Measurements from ENCODE around the gene TFEC.

Gene TFEC

GRCh38 chr7:116030651-116031276, at the start of gene TFEC:
TSS of gene TFEC (minus strand) at chr7:116030763. CDS start at chr7:115984441, 46,322 bp downstream.
- H3K27ac ChIP-seq: no peak within 1 kb of the TSS

GRCh38 chr7:116075351-116076145, 45.0 kb upstream of the TFEC start:
- Histone ChIP-seq H3K9ac (no peak overlapping the region), H3K9me3 (ENCODE audit: control insufficient read depth, low read length) (no peaks in the 10 kb centered on the region), H3K27me3 (ENCODE audit: control insufficient read depth, insufficient read depth, low read length) (no peaks in the 10 kb centered on the region), H3K79me2 (no peaks in the 10 kb centered on the region), H3K36me3 (ENCODE audit: control insufficient read depth, insufficient read depth, low read length) (no peaks in the 10 kb centered on the region), H3K4me1 (no peaks in the 10 kb centered on the region), H3K4me3 (ENCODE audit: low read depth, low read length) (no peak overlapping the region), H3K4me2 (ENCODE audit: low read length) (no peak overlapping the region), H2AFZ (no peak overlapping the region), H3K27ac (no peak overlapping the region)
- TF ChIP-seq CTCF (IDR thresholded peaks at IDR 0.05): no peak

More at GRCh38 chr7:116030651-116031276, at the start of gene TFEC:
- TF ChIP-seq CTCF (IDR thresholded peaks at IDR 0.05): no peak
- no peak within 1 kb of the TSS for H3K9ac ChIP-seq
- no peaks in the 10 kb centered on the region for H3K4me1 ChIP-seq
- no peak within 1 kb of the TSS for H3K4me2 ChIP-seq (ENCODE audit: low read length)
- no peaks in the 10 kb centered on the region for H3K9me3 ChIP-seq (ENCODE audit: control insufficient read depth, low read length)
- H2AFZ ChIP-seq: no peak within 1 kb of the TSS
- H3K36me3 ChIP-seq (ENCODE audit: control insufficient read depth, insufficient read depth, low read length): no peaks in the 10 kb centered on the region
- H3K79me2 ChIP-seq: no peaks in the 10 kb centered on the region
- H3K27me3 ChIP-seq (ENCODE audit: control insufficient read depth, insufficient read depth, low read length): no peaks in the 10 kb centered on the region
- no peak within 1 kb of the TSS for H3K4me3 ChIP-seq (ENCODE audit: low read depth, low read length)

- no peak overlapping the region for H3K9ac ChIP-seq
- H2AFZ ChIP-seq: no peak overlapping the region
- no peak for TF ChIP-seq CTCF (IDR thresholded peaks at IDR 0.05)
- H3K79me2 ChIP-seq: no peaks in the 10 kb centered on the region
- no peaks in the 10 kb centered on the region for H3K27me3 ChIP-seq (ENCODE audit: control insufficient read depth, insufficient read depth, low read length)
- H3K4me1 ChIP-seq: no peaks in the 10 kb centered on the region
- H3K36me3 ChIP-seq (ENCODE audit: control insufficient read depth, insufficient read depth, low read length): no peaks in the 10 kb centered on the region
- no peaks in the 10 kb centered on the region for H3K9me3 ChIP-seq (ENCODE audit: control insufficient read depth, low read length)
- H3K4me3 ChIP-seq (ENCODE audit: low read depth, low read length): no peak overlapping the region
- no peak overlapping the region for H3K27ac ChIP-seq
- no peak overlapping the region for H3K4me2 ChIP-seq (ENCODE audit: low read length)
These were observed 41.1 kb upstream of the TFEC start for GRCh38 chr7:116071629-116072028.

GRCh38 chr7:116064179-116064578, 33.6 kb upstream of the TFEC start:
- no peak for TF ChIP-seq CTCF (IDR thresholded peaks at IDR 0.05)
- Histone ChIP-seq H2AFZ (no peak overlapping the region), H3K4me1 (no peaks in the 10 kb centered on the region), H3K79me2 (no peaks in the 10 kb centered on the region), H3K4me3 (ENCODE audit: low read depth, low read length) (no peak overlapping the region), H3K4me2 (ENCODE audit: low read length) (no peak overlapping the region), H3K36me3 (ENCODE audit: control insufficient read depth, insufficient read depth, low read length) (no peaks in the 10 kb centered on the region), H3K27ac (no peak overlapping the region), H3K9me3 (ENCODE audit: control insufficient read depth, low read length) (no peaks in the 10 kb centered on the region), H3K27me3 (ENCODE audit: control insufficient read depth, insufficient read depth, low read length) (no peaks in the 10 kb centered on the region), H3K9ac (no peak overlapping the region)

Measured in parathyroid adenoma (tissue), 2 donors.